Stimulated activated CD4-positive, alpha-beta T cell treated with anti-CD3 and anti-CD28 coated beads, Interleukin-12 subunit alpha, Interleukin-12 subunit beta, amount 100 ng/mL, for 4 hours (primary cell): ENCODE results near the gene S1PR5.
"Not testable (repeated sequence)": the region's sequence is repeated elsewhere in the genome, so short reads cannot be mapped to it uniquely, and the experiment has no call there.

Experiments
- DNase-seq: peaks from one replicate; pipeline ENCODE4 v3.0.0-alpha.2; 2020

S1PR5 gene

GRCh38 chr19:10544242-10544752, 27.1 kb upstream of the S1PR5 start:
- DNase-seq = no peak

DNA sequence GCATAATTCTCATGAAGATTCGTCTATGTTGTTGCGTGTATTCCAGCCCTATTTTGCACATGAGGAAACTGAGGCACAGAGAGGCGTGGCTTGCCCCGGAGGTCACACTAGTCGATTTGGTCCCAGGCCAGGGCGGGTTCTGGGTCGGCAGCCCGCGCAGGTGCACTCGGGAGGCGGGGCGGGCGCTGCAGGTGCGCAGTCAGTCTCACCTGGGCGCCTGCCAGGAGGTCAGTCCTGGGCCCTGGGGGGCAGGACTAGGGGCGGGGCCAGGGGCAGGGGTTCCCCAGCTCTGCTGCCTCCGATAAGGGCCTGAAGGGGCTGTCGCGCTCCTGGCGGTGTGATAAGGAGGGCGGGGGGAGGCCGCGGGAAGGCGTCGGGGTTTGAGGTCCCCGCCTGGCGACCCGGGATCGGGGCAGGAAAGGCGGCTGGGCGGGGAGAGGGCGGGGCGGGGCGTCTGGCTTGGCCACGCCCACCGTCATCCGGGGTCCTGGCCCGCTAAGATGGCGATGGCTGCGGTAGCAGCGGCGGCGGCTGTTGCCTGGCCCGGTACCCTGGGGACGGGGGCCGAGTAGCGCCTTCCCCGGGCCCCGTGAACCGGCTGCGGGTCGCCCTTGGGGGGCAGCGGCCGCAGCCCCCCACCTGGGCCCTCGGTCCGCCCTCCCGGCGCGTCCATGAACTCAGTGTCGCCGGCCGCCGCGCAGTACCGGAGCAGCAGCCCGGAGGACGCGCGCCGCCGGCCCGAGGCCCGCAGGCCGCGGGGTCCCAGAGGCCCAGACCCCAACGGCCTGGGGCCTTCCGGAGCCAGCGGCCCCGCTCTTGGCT, 26.4 kb upstream of the S1PR5 start, which contains the start of gene ATG4D:
Gene ATG4D (plus strand): TSS at position 485 of the 822 bp plus-strand sequence. CDS start 187 bp downstream, at position 672.
- DNase-seq = peak; percentile 80

GRCh38 chr19:10543059-10543419, 25.8 kb upstream of the S1PR5 start:
- no peak for DNase-seq

DNA sequence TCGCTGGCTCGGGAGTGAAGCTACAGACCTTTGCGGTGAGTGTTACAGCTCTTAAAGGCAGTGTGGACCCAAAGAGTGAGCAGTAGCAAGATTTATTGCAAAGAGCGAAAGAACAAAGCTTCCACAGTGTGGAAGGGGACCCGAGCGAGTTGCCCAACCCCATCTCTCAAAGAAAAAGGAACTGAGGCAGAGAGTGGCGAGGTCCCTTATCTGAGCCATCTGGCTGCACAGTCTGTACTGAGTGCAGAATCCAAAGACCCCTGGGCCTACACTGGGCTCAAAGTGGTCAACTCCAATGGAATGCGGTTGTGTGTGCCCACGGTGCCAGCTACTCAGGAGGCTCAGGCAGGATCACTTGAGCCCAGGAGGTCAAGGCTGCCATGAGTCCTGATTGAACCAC, 21.8 kb upstream of the S1PR5 start:
- DNase-seq = not testable (repeated sequence)

DNA sequence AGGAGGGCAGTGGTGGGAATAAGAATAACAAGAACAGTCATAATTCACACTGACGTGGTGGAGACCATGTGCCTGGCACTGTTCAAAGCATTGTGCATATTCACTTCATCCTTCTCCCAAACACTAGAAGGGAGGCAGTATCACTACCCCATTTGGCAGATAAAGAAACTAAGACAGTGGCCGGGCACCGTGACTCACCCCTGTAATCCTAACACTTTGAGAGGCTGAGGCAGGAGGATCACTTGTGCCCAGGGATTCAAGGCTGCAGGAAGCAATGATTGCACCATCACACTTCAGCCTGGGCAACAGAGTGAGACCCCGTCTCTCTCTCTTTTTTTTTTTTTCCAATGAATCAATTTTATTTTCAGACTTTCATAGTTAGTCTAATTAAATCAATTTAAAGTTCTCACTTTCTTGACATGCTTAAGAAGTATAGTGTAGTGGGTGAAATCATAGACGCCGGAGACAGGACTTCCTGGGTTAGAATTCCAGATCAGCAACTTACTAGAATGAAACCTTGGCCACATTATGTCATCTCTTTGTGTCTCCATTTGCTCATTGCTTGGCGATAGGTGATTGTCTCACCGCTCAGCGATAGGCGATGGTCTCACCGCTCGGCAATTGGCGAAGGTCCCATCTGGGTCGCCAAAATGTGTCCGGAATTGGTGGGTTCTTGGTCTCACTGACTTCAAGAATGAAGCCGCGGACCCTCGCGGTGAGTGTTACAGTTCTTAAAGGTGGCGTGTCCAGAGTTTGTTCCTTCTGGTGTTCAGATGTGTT, 21.1 kb upstream of the S1PR5 start:
- DNase-seq = no peak

DNA sequence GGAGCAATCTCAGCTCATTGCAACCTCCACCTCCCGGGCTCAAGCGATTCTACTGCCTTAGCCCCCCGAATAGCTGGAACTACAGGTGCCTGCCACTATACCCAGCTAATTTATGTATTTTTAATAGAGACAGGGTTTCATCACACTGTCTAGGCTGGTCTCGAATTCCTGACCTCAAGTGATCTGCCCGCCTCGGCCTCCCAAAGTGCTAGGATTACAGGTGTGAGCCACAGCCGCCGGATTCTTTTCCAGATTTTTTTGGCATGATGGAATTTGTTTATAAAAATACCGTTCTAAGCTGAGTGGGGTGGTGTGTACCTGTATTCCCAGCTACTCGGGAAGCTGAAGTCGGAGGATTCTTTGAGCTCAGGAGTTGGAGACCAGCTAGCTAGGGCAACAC, 20.4 kb upstream of the S1PR5 start:
- no peak for DNase-seq

DNA sequence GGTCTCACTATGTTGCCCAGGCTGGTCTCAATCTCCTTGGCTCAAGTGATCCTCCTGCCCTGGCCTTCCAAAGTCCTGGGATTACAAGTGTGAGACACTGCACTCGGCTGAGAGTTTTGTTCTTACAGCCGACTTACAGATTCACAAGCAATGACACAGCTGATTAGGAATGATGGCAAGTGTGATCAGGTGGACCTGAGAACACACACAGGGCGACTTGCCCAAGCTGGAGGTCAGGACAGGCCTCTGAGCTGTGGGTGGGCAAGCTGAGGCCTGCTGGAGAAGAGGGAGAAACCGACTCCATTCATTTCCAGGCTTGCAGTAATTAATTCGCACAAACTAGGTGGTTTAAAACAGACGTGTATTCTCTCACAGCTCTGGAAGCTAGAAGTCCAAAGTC, 18.4 kb upstream of the S1PR5 start:
- no peak for DNase-seq

- DNase-seq = no peak
Observed at GRCh38 chr19:10533646-10534386, 16.6 kb upstream of the S1PR5 start.

DNA sequence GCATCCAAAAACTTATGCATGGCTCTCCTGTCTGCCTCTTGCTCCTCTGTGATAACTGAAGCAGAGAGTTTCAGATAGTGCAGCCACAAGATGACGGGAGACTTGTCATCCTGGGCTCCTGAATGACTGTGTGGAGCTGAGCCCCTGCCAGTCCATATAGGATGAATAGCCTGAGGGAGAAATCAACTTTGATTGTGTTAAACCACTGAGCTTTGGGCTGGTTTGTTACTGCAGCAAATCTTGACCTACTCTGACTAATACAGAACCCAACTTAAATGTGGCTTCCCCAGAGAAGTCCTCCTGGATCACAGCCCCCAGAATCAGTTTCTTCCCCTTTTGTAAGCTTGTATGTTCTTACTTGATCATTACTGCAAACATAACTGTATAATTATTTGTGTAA, 15.2 kb upstream of the S1PR5 start:
- no peak for DNase-seq

DNA sequence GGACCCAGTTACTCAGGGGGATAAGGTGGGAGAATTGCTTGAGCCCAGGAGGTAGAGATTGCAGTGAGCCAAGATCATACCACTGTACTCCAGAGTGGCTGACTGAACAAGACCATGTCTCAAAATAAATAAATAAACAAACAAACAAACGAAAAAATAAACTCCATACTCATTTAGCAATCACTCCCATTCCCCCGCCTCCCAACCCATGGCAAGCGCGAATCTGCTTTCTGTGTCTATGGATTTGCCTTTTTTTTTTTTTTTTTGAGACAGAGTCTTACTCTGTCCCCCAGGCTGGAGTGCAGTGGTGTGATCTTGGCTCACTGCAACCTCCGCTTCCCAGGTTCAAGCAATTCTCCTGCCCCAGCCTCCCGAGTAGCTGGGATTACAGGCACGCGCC, 9.6 kb upstream of the S1PR5 start:
- not testable (repeated sequence) for DNase-seq

GRCh38 chr19:10525636-10526035, 8.4 kb upstream of the S1PR5 start:
- DNase-seq = no peak

DNA sequence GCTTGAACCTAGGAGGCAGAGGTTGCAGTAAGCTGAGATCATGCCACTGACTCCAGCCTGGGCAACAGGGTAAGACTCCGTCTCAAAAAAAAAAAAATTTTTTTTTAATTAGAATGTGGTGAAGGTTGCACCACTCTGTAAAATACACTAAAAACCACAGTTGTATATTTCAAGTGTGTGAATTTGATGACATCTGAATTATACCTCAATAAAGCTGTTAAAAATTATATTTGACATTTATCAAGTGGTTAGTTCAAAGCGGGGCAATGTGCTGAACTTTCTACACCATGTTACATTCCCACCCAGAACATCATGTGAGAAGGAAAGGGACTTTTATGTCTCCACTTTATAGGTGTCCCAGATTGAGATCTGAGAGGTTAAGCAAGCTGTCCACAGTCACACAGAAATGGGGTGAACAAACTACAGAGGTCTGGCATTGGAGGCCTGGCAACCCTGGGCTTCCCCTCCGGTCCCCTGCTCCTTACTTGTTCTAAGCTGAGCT, 5.9 kb upstream of the S1PR5 start:
- no peak for DNase-seq

- no peak for DNase-seq
Observed at GRCh38 chr19:10521461-10522171, 4.4 kb upstream of the S1PR5 start.

- no peak for DNase-seq
Observed at GRCh38 chr19:10520652-10521318, 3.5 kb upstream of the S1PR5 start.

- no peak for DNase-seq
Observed at GRCh38 chr19:10519421-10519820, 2.2 kb upstream of the S1PR5 start.

DNA sequence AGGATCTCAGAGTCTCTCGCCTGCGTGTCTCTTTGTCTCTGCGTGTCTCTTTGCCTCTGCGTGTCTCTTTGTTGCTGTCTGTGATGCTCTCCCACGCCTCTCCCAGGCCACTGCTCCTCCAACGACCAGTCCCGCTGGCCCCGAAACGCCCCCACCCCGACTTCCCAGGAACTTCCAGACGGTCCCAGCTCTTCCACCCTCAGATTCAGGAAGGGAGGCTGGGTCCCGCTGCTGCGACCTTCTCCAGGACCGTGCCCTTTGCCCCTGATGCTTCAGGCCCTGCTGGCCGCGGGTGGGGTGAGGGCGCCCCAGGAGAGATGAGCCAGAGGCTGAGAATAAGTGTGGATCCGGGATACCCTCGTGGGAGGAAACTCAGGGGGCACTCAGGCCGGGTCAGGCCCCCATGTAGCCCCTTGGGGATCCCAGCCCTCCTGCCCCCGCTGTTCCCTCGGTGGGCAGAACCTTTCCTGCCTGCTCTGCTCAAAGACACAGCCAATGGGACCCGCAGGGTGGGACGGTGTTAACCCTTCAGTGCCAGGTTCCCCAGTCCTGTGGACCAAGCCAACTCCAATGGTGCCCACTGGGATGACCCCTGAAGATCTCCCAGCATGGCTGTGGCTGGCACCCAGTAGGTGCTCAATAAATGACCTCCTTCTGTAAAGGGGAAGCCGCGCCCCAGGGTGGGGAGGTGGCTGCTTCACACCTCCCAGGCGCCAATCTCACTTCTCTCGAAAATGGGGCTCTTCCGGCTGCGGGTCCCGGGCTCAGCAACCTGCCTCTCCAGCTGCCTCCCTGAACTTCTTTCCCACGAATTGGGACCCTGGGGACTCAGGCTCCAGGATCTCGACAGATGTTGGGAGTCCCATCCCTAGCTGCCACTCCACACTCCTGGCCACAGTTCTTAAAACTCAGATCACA, 1.5 kb upstream of the S1PR5 start:
- DNase-seq = no peak

DNA sequence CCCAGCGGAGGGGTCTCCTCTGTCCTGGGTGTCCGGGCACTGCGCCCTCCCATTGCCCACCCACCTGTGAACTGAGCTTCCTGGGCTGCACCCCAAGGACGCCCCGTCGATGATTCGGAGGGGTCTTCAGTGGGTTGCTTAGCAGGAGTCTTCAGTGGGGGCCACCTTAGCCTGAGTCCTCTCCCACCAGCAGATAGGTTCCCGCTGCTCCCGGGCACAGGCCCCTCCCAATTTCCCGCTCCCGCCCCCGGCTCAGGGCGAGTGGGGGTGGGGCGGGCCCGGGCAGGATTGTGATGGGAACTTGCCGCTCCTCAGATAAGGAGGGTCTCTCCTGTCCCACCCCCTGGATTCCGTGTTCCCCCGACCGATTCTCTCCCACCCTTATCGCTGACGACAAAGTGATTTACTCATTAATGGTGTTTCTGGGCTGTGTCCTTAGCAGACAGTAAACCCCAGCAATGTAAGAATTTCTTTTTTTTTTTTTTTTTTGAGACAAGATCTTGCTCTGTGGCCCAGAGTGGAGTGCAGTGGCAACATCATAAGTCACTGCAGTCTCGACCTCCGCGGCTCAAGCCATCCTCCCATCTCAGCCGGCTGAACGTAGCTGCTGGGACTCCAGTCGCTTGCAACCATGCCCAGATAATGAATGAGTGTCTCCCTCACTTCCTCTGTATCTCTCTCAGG, 655 bp upstream of the S1PR5 start:
- no peak for DNase-seq

- DNase-seq = no peak
Observed at GRCh38 chr19:10516671-10517286, 468 bp downstream of the S1PR5 start.

DNA sequence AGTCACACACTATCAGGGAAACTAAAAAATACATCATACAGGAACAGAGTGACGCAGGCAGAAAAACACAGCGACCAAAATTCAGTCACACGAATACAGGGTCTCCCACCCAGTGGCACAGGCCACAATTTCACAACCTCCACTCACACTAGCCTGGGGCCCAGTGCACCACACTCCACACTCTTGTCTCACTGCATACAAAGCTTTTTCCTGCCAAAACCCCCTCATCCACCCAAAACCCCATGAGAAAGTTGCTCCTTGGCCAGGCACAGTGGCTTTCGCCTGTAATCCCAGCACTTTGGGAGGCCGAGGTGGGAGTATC, 1.2 kb downstream of the S1PR5 start:
- no peak for DNase-seq
